Progenitor cell of endocrine pancreas (in vitro differentiated cells): ENCODE measurements around the gene LAMA2. TPM values are rescaled to one million over a fixed set of nuclear protein-coding genes. Genes with fewer than 3 reads are reported as not detected.

Source experiments
- DNase-seq: peaks from one replicate; pipeline ENCODE4 v3.0.0; 2021; ENCODE audit warnings: low spot score; ENCODE audit not compliant: unreplicated experiment
- H3K27ac Mint-ChIP-seq: 2 replicates; pipeline ENCODE4 v1.8.0; 2021; ENCODE audit warnings: mild to moderate bottlenecking, moderate library complexity, mixed read lengths
- H3K27me3 Mint-ChIP-seq: 2 replicates; pipeline ENCODE4 v1.8.0; 2021; ENCODE audit warnings: mixed read lengths
- H3K36me3 Mint-ChIP-seq: 2 replicates; pipeline ENCODE4 v1.8.0; 2022; ENCODE audit warnings: mixed read lengths; ENCODE audit not compliant: insufficient read depth
- H3K4me1 Mint-ChIP-seq: 2 replicates; pipeline ENCODE4 v1.8.0; 2021; ENCODE audit warnings: low read depth, mixed read lengths
- H3K4me3 Mint-ChIP-seq: 2 replicates; pipeline ENCODE4 v1.8.0; 2021; ENCODE audit warnings: low read depth, mild to moderate bottlenecking, moderate library complexity, mixed read lengths
- H3K9me3 Mint-ChIP-seq: 2 replicates; pipeline ENCODE4 v1.8.0; 2021; ENCODE audit warnings: low read depth, mixed read lengths
- CTCF ChIP-seq: fragments of 200-600 bp; sonication (generic); IDR thresholded peaks from one replicate; pipeline ENCODE4 v1.5.0; 2021; ENCODE audit warnings: antibody characterized with exemption, mild to moderate bottlenecking; ENCODE audit not compliant: unreplicated experiment
- total RNA-seq: library from RNA; stranded (reverse); gene quantifications from 2 replicates; pipeline ENCODE4 v1.2.1, GENCODE V29; 2021

LAMA2 gene
- total RNA-seq, 1 donor from 2014 or later, result 0.22 TPM

GRCh38 chr6:129006724-129007514 lies 124.0 kb downstream of the LAMA2 start:
- Mint-ChIP-seq H3K27ac (no peak overlapping the region), H3K4me1 (no peaks in the 10 kb centered on the region), H3K27me3 (no peaks in the 10 kb centered on the region), H3K4me3 (no peak overlapping the region), H3K36me3 (no peaks in the 10 kb centered on the region), H3K9me3 (no peaks in the 10 kb centered on the region)
- no peak for DNase-seq
- TF ChIP-seq CTCF, result no peak

- no peak for TF ChIP-seq CTCF
- DNase-seq, result no peak
- no peaks in the 10 kb centered on the region for H3K36me3 Mint-ChIP-seq
- no peaks in the 10 kb centered on the region for H3K27me3 Mint-ChIP-seq
- H3K4me1 Mint-ChIP-seq, result no peaks in the 10 kb centered on the region
- H3K27ac Mint-ChIP-seq, result no peak overlapping the region
- no peaks in the 10 kb centered on the region for H3K9me3 Mint-ChIP-seq
- H3K4me3 Mint-ChIP-seq, result no peak overlapping the region
Observed at GRCh38 chr6:129007701-129008373, 124.9 kb downstream of the LAMA2 start.

GRCh38 chr6:129008591-129008990 lies 125.7 kb downstream of the LAMA2 start:
- DNase-seq, result no peak
- no peak overlapping the region for H3K4me3 Mint-ChIP-seq
- TF ChIP-seq CTCF, result no peak
- no peaks in the 10 kb centered on the region for H3K27me3 Mint-ChIP-seq
- no peaks in the 10 kb centered on the region for H3K9me3 Mint-ChIP-seq
- H3K4me1 Mint-ChIP-seq, result no peaks in the 10 kb centered on the region
- no peaks in the 10 kb centered on the region for H3K36me3 Mint-ChIP-seq
- no peak overlapping the region for H3K27ac Mint-ChIP-seq

GRCh38 chr6:129009851-129010250 lies 126.9 kb downstream of the LAMA2 start:
- TF ChIP-seq CTCF, result no peak
- Mint-ChIP-seq H3K36me3 (no peaks in the 10 kb centered on the region), H3K4me1 (no peaks in the 10 kb centered on the region), H3K27me3 (no peaks in the 10 kb centered on the region), H3K4me3 (no peak overlapping the region), H3K9me3 (no peaks in the 10 kb centered on the region), H3K27ac (no peak overlapping the region)
- DNase-seq, result no peak

GRCh38 chr6:129014302-129014701 lies 131.4 kb downstream of the LAMA2 start:
- Mint-ChIP-seq H3K4me3 (no peak overlapping the region), H3K27me3 (no peaks in the 10 kb centered on the region), H3K36me3 (no peaks in the 10 kb centered on the region), H3K9me3 (no peaks in the 10 kb centered on the region), H3K27ac (no peak overlapping the region), H3K4me1 (no peaks in the 10 kb centered on the region)
- TF ChIP-seq CTCF, result no peak
- no peak for DNase-seq
